H1 (cell line): Measurements from ENCODE around the gene MRTFA. TPM values are rescaled to one million over a fixed set of nuclear protein-coding genes. Genes with fewer than 3 reads are reported as not detected.

Experiments used
- CTCF ChIA-PET: fragments of 300-600 bp; sonication (Branson Sonifier 250); formaldehyde crosslinking; loops from one replicate; lab custom pipeline; 2021; ENCODE audit not compliant: partially characterized antibody; lab: Charles Lee
- POLR2A ChIA-PET: fragments of 300-600 bp; sonication (Branson Sonifier 250); formaldehyde crosslinking; loops from one replicate; lab custom pipeline; 2021; ENCODE audit warnings: inconsistent platforms; ENCODE audit not compliant: partially characterized antibody; lab: Charles Lee
- DNase-seq, 2 experiments: peaks; one replicate each; pipeline versions ENCODE4 v3.0.0 to v3.0.0-alpha.2; 2010 to 2022; ENCODE audit warnings: low spot score in 2 of 2, low read depth in 1 of 2, mixed read lengths in 1 of 2
- FAIRE-seq: peaks from 2 replicates; lab custom pipeline; 2011; peaks lifted over from hg19 to GRCh38; lab: Jason Lieb, UNC
- H2AFZ ChIP-seq: 2 replicates; pipeline ENCODE4 v1.8.1; 2012; ENCODE audit warnings: low read length, inconsistent platforms
- H2AK5ac ChIP-seq: 2 replicates; pipeline ENCODE4 v1.6.1; 2013; ENCODE audit warnings: low read depth, low read length
- H2BK120ac ChIP-seq: replicated peaks from 2 replicates; pipeline ENCODE3; 2013; ENCODE audit warnings: low read depth, low read length, inconsistent platforms
- H2BK12ac ChIP-seq: 2 replicates; pipeline ENCODE4 v1.6.1; 2013; ENCODE audit warnings: low read depth, low read length
- H2BK15ac ChIP-seq: 2 replicates; pipeline ENCODE4 v1.6.1; 2013; ENCODE audit warnings: low read length
- H2BK20ac ChIP-seq: 2 replicates; pipeline ENCODE4 v1.6.1; 2013; ENCODE audit warnings: low read length
- H2BK5ac ChIP-seq: 2 replicates; pipeline ENCODE4 v1.6.1; 2013; ENCODE audit warnings: low read depth, low read length
- H3K14ac ChIP-seq: 2 replicates; pipeline ENCODE4 v1.6.1; 2013; ENCODE audit warnings: inconsistent platforms; ENCODE audit not compliant: insufficient read length
- H3K18ac ChIP-seq: 2 replicates; pipeline ENCODE4 v1.6.1; 2013; ENCODE audit warnings: low read length; ENCODE audit errors: extremely low read depth
- H3K23ac ChIP-seq: 2 replicates; pipeline ENCODE4 v1.6.1; 2013; ENCODE audit warnings: inconsistent platforms; ENCODE audit not compliant: insufficient read length
- H3K23me2 ChIP-seq: 2 replicates; pipeline ENCODE4 v1.6.1; 2013; ENCODE audit warnings: low read depth, low read length
- H3K27ac ChIP-seq: 2 replicates; pipeline ENCODE4 v1.6.1; 2011; ENCODE audit warnings: low read depth, low read length, inconsistent platforms
- H3K27me3 ChIP-seq, 4 experiments: replicated peaks in 1 of 4; 1 replicate in 1 of 4; 2 replicates in 3 of 4; pipeline versions ENCODE4 v1.6.1 to v1.8.1; 2011 to 2013; ENCODE audit warnings: low read length in 3 of 4, mild to moderate bottlenecking in 3 of 4, inconsistent platforms in 2 of 4, mixed read lengths in 2 of 4, moderate library complexity in 1 of 4; ENCODE audit not compliant: control insufficient read depth in 3 of 4, insufficient read depth in 3 of 4; ENCODE audit errors: extremely low read depth in 1 of 4
- H3K36me3 ChIP-seq, 4 experiments: 2 replicates each; pipeline versions ENCODE4 v1.6.1 to v1.8.1; 2011 to 2013; ENCODE audit warnings: mild to moderate bottlenecking in 4 of 4, low read length in 3 of 4, moderate library complexity in 2 of 4, control low read depth in 1 of 4, inconsistent platforms in 1 of 4; ENCODE audit not compliant: insufficient read depth in 4 of 4, control insufficient read depth in 2 of 4
- H3K4ac ChIP-seq: replicated peaks from 2 replicates; pipeline ENCODE3; 2013; ENCODE audit warnings: low read length, low read depth, mixed read lengths, inconsistent platforms; ENCODE audit not compliant: insufficient read length
- H3K4me1 ChIP-seq, 4 experiments: replicated peaks in 1 of 4; 1 replicate in 1 of 4; 2 replicates in 3 of 4; pipeline versions ENCODE4 v1.6.1 to v1.8.1; 2011 to 2013; ENCODE audit warnings: low read length in 3 of 4, inconsistent platforms in 2 of 4, mixed read lengths in 1 of 4; ENCODE audit not compliant: insufficient read depth in 4 of 4, control insufficient read depth in 3 of 4
- H3K4me2 ChIP-seq, 2 experiments: 2 replicates each; pipeline versions ENCODE4 v1.6.1 to v1.8.1; 2011 to 2013; ENCODE audit warnings: low read depth in 2 of 2, low read length in 2 of 2, control low read depth in 1 of 2, inconsistent platforms in 1 of 2, mild to moderate bottlenecking in 1 of 2; ENCODE audit not compliant: insufficient read depth in 1 of 2
- H3K4me3 ChIP-seq, 4 experiments: fragments of 200-600, 300-600 bp in 1 of 4; sonication (generic), shearing (Covaris generic), sonication (Bioruptor Twin) in 1 of 4; 2 replicates each; pipeline versions ENCODE4 v1.5.1 to v1.8.1; 2011 to 2016; ENCODE audit warnings: low read length in 4 of 4, low read depth in 3 of 4, control low read depth in 2 of 4, inconsistent platforms in 2 of 4, mild to moderate bottlenecking in 2 of 4, mixed read lengths in 1 of 4, moderate library complexity in 1 of 4; ENCODE audit not compliant: insufficient read depth in 2 of 4; ENCODE audit errors: extremely low read depth in 1 of 4
- H3K56ac ChIP-seq: replicated peaks from 2 replicates; pipeline ENCODE3; 2013; ENCODE audit warnings: low read depth, mild to moderate bottlenecking, mixed read lengths, low read length, inconsistent platforms; ENCODE audit not compliant: insufficient read length
- H3K79me1 ChIP-seq: 2 replicates; pipeline ENCODE4 v1.6.1; 2013; ENCODE audit warnings: low read depth, low read length, control low read depth
- H3K79me2 ChIP-seq, 2 experiments: 2 replicates each; pipeline versions ENCODE4 v1.6.1 to v1.8.1; 2012 to 2013; ENCODE audit warnings: low read length in 2 of 2, mild to moderate bottlenecking in 2 of 2, inconsistent platforms in 1 of 2; ENCODE audit not compliant: insufficient read depth in 2 of 2, control insufficient read depth in 1 of 2
- H3K9ac ChIP-seq, 4 experiments: replicated peaks in 1 of 4; 1 replicate in 1 of 4; 2 replicates in 3 of 4; pipeline versions ENCODE4 v1.6.1 to v1.8.1; 2011 to 2013; ENCODE audit warnings: low read depth in 3 of 4, low read length in 3 of 4, control low read depth in 2 of 4, mild to moderate bottlenecking in 2 of 4, moderate library complexity in 2 of 4, inconsistent platforms in 1 of 4; ENCODE audit errors: extremely low read depth in 1 of 4
- H3K9me3 ChIP-seq, 2 experiments: 2 replicates each; pipeline versions ENCODE4 v1.6.1 to v1.8.1; 2012 to 2013; ENCODE audit warnings: mild to moderate bottlenecking in 2 of 2, moderate library complexity in 2 of 2, control low read depth in 1 of 2, inconsistent platforms in 1 of 2, low read depth in 1 of 2, low read length in 1 of 2, mixed read lengths in 1 of 2; ENCODE audit not compliant: insufficient read depth in 2 of 2
- H4K20me1 ChIP-seq, 2 experiments: replicated peaks in 1 of 2; 2 replicates each; pipeline versions ENCODE3 to v1.8.1; 2011 to 2013; ENCODE audit warnings: inconsistent platforms in 2 of 2, low read length in 2 of 2, mild to moderate bottlenecking in 1 of 2; ENCODE audit not compliant: insufficient read depth in 2 of 2, control insufficient read depth in 1 of 2
- H4K5ac ChIP-seq: 2 replicates; pipeline ENCODE4 v1.6.1; 2013; ENCODE audit warnings: low read length, low read depth, mixed read lengths, inconsistent platforms; ENCODE audit not compliant: insufficient read length
- H4K8ac ChIP-seq: 2 replicates; pipeline ENCODE4 v1.8.0; 2013; ENCODE audit warnings: mild to moderate bottlenecking, moderate library complexity, low read length, inconsistent platforms; ENCODE audit not compliant: insufficient read depth; ENCODE audit errors: extremely low read depth
- H4K91ac ChIP-seq: replicated peaks from 2 replicates; pipeline ENCODE3; 2013; ENCODE audit warnings: low read length, mixed read lengths, inconsistent platforms; ENCODE audit not compliant: insufficient read length
- CREB1 ChIP-seq: IDR thresholded peaks from 2 replicates; pipeline ENCODE4 v1.6.1; 2012; ENCODE audit warnings: inconsistent platforms
- CTBP2 ChIP-seq: IDR thresholded peaks from 2 replicates; pipeline ENCODE4 v1.7.0; 2011; ENCODE audit warnings: borderline replicate concordance, mild to moderate bottlenecking, moderate library complexity, mixed read lengths, low read length; ENCODE audit not compliant: insufficient read depth, insufficient read length
- KDM1A ChIP-seq: fragments of 200-600, 300-600 bp; sonication (generic); IDR thresholded peaks from 2 replicates; pipeline ENCODE4 v1.7.1; 2016; ENCODE audit warnings: mild to moderate bottlenecking, low read length, borderline replicate concordance
- RBBP5 ChIP-seq: IDR thresholded peaks from 2 replicates; pipeline ENCODE4 v1.7.1; 2012; ENCODE audit warnings: low read depth, mild to moderate bottlenecking, inconsistent platforms, low read length, moderate library complexity, borderline replicate concordance
- RXRA ChIP-seq: IDR thresholded peaks from 2 replicates; pipeline ENCODE4 v1.6.1; 2011; ENCODE audit warnings: low read depth, mild to moderate bottlenecking, low read length, moderate library complexity; ENCODE audit not compliant: insufficient read depth
- SAP30 ChIP-seq: fragments of 300-600 bp; sonication (generic); IDR thresholded peaks from 2 replicates; pipeline ENCODE4 v1.7.1; 2012; ENCODE audit warnings: low read length, moderate library complexity, mild to moderate bottlenecking, inconsistent platforms; ENCODE audit not compliant: insufficient read depth, insufficient replicate concordance
- SIN3A ChIP-seq, 2 experiments: IDR thresholded peaks in 1 of 2; conservative IDR thresholded peaks in 1 of 2; 2 replicates each; pipeline ENCODE4 v1.6.1; 2011 to 2012; ENCODE audit warnings: low read length in 2 of 2, improper control_type of control experiment in 1 of 2, low read depth in 1 of 2, mild to moderate bottlenecking in 1 of 2
- SP4 ChIP-seq: IDR thresholded peaks from 2 replicates; pipeline ENCODE4 v1.6.1; 2012; ENCODE audit warnings: low read length, inconsistent platforms
- ZNF274 ChIP-seq: IDR thresholded peaks from 2 replicates; pipeline ENCODE4 v1.7.0; 2012; ENCODE audit warnings: low read length, borderline replicate concordance; ENCODE audit errors: extremely low read depth
- WGBS, 2 experiments: shearing (Covaris generic) in 1 of 2; methylation state at CpG; one replicate each; pipeline versions ENCODE4 v1.1.6 to v1.1.7; 2013 to 2015; ENCODE audit warnings: low lambda C conversion rate in 2 of 2, mixed read lengths in 2 of 2, inconsistent platforms in 1 of 2, low coverage in 1 of 2, missing lambda C conversion rate in 1 of 2; ENCODE audit not compliant: insufficient replicate concordance in 2 of 2, insufficient coverage in 1 of 2, insufficient read length in 1 of 2; ENCODE audit errors: extremely low coverage in 1 of 2, missing lambda C conversion rate in 1 of 2; 5-methylcytosine and 5-hydroxymethylcytosine counted together
- polyA plus RNA-seq, 7 experiments: library from polyadenylated mRNA; depleted of rRNA in 3 of 7; stranded (reverse) in 5 of 7; unstranded in 2 of 7; fragments of >200 nt in 5 of 7; fragments of 200-250 nt in 2 of 7; gene quantifications; 1 replicate in 5 of 7; 2 replicates in 1 of 7; 4 replicates in 1 of 7; pipeline versions ENCODE4 v1.2.1 to v1.2.3, GENCODE V29; 2011 to 2013; ENCODE audit warnings: missing spikeins in 2 of 7, mixed read lengths in 2 of 7
- total RNA-seq: library from RNA; stranded (reverse); fragmentation: NEBNext Ultra II Directional; extraction: Animal tissue kit (Norgen Biotek cat#: 25700); gene quantifications from 2 replicates; pipeline ENCODE4 v1.2.1, GENCODE V29; 2021
- TF ChIP-seq, protein P1 (sequence below): IDR thresholded peaks from 2 replicates; pipeline ENCODE4 v1.6.1; 2012; ENCODE audit warnings: low read length, inconsistent platforms

The MRTFA gene
- total and polyA plus RNA-seq, 2 of the 8 experiments (the other 6 are each of a cell fraction or from before 2014, with no cell fraction given), result 5.4 to 37.9 TPM

DNA sequence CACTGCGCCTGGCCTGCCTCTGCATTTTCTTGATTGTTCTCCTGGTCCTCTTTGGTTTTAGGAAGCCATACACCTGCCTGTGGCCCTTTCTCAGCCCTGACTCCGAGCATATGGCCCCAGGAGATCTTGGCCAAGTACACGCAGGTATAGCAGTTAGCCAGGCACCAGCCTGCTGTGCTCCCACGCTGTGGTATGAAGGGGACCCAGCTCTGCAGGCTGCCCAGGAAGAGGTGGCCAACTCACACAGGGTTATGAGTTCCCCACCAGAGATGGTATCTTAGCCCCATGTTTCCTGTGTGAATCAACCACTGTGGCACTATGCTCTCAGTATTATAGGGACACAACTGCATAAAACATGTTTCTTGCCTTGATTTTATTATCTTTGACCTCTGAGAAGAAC, 235.0 kb downstream of the MRTFA start:
- Histone ChIP-seq H3K23me2 (no peaks in the 10 kb centered on the region), H3K36me3 (peaks cover 2 to 24% (median 6%) of the 10 kb centered on the region in 4 experiments; a peak in 7 of 8 replicates), H4K5ac (no peak overlapping the region), H4K20me1 (no peaks in the 10 kb centered on the region), H3K23ac (no peak overlapping the region), H3K4me3 (no peak overlapping the region), H2BK20ac (no peak overlapping the region), H2BK5ac (no peak overlapping the region), H4K8ac (no peak overlapping the region), H2AK5ac (no peak overlapping the region), H3K27ac (no peak overlapping the region), H4K91ac (no peak overlapping the region), H2BK15ac (no peak overlapping the region), H3K56ac (no peak overlapping the region), H3K18ac (no peak overlapping the region), H3K14ac (no peak overlapping the region), H3K4me1 (peaks cover 0 to 2% (median under 1%) of the 10 kb centered on the region in 4 experiments; a peak in 3 of 7 replicates), H3K4me2 (no peak overlapping the region), H3K9ac (no peak overlapping the region), H3K79me2 (no peaks in the 10 kb centered on the region), H3K79me1 (no peaks in the 10 kb centered on the region), H3K9me3 (no peaks in the 10 kb centered on the region), H3K4ac (no peak overlapping the region), H2BK12ac (no peak overlapping the region), H2BK120ac (no peak overlapping the region), H2AFZ (no peak overlapping the region), H3K27me3 (no peaks in the 10 kb centered on the region)
- no peak for DNase-seq
- FAIRE-seq, result no peak
- WGBS, 2 experiments, result 96% methylated on average over 4 of the region's 4 CpGs; no CpG with 5 or more reads in 1 of the 2 experiments
- CTCF ChIA-PET, result interaction anchor here (1.0 to 1.6 kb wide), 2 partner anchors 20 to 244 kb away, joined by 4 to 6 read pairs; no protein-coding TSS in a partner anchor
- POLR2A ChIA-PET, result no interaction called here
- TF ChIP-seq SP4, result no peak
- no peak for TF ChIP-seq CTBP2
- TF ChIP-seq RBBP5, result no peak
- no peak for TF ChIP-seq KDM1A
- TF ChIP-seq SIN3A (conservative IDR thresholded peaks at IDR 0.05 in 1 of 2, IDR thresholded peaks at IDR 0.05 in 1 of 2; ENCODE audit: low read depth in 1 of 2, low read length in 2 of 2), result no peak
- no peak for TF ChIP-seq SAP30
- no peak for TF ChIP-seq CREB1
- TF ChIP-seq, protein P1, sequence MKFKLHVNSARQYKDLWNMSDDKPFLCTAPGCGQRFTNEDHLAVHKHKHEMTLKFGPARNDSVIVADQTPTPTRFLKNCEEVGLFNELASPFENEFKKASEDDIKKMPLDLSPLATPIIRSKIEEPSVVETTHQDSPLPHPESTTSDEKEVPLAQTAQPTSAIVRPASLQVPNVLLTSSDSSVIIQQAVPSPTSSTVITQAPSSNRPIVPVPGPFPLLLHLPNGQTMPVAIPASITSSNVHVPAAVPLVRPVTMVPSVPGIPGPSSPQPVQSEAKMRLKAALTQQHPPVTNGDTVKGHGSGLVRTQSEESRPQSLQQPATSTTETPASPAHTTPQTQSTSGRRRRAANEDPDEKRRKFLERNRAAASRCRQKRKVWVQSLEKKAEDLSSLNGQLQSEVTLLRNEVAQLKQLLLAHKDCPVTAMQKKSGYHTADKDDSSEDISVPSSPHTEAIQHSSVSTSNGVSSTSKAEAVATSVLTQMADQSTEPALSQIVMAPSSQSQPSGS, result no peak
- TF ChIP-seq RXRA, result no peak
- TF ChIP-seq ZNF274, result no peak
